Measurements from ENCODE around the gene SLC8B1. TPM values are rescaled to one million over a fixed set of nuclear protein-coding genes. Genes with fewer than 3 reads are reported as not detected.

Gene SLC8B1
- total RNA-seq, 1 experiment from 2014 or later, result 30.9 TPM

DNA sequence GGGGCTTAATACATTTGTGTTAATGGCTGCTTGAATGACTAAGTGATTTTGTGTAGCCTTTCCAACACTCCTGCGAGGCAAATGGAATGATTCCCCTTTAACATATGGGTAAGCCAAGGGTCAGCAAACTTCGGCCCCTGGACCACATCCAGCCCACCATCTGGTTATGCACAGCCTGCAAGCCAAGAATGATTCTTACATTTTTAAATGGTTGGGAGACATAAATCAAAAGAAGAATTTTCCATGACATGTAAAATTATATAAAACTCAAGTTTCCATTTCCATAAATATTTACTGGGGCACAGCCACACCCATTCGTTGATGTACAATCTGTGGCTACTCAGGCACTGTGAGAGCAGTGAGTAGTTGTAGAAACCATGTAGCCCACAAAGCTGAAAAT is 9.0 kb downstream of the SLC8B1 start (continued):
- TF ChIP-seq EZH2phosphoT487 (IDR thresholded peaks at IDR 0.05; ENCODE audit: borderline replicate concordance) (no peak), POLR2AphosphoS5 (IDR thresholded peaks at IDR 0.05; ENCODE audit: low read depth, low read length) (no peak), SIN3A (IDR thresholded peaks at IDR 0.05; ENCODE audit: low read depth) (no peak)
- TF ChIP-seq, protein P1, sequence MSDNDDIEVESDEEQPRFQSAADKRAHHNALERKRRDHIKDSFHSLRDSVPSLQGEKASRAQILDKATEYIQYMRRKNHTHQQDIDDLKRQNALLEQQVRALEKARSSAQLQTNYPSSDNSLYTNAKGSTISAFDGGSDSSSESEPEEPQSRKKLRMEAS (IDR thresholded peaks at IDR 0.05), result no peak

DNA sequence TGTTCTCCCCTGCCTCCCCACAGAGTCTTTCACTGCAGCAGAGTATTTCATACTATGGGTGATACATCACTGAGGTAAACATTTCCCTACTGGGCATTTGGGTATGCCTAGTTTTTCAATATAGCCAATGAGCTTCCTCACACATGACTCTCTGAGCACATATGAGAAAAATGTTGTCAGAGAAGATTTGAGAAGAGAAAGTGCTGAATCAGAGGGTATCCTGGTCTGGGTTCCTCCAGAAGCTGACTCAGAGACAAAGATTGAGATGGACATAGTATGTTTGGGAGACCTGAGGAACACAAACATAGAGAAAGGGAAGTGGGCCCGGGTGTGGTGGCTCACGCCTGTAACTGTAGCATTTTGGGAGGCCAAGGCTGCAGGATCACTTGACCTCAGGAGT is 12.6 kb downstream of the SLC8B1 start:
- H3K4me2 ChIP-seq (ENCODE audit: low read length), result no peak overlapping the region
- no peaks in the 10 kb centered on the region for H4K20me1 ChIP-seq (ENCODE audit: insufficient read depth)
- H3K9me3 ChIP-seq (ENCODE audit: control insufficient read depth in 1 of 2, insufficient read depth in 1 of 2, low read depth in 1 of 2, low read length in 2 of 2), result no peaks in the 10 kb centered on the region
- TF ChIP-seq FOSL1 (IDR thresholded peaks at IDR 0.05; ENCODE audit: low read depth) (no peak), RAD21 (IDR thresholded peaks at IDR 0.05; ENCODE audit: low read depth) (no peak), CEBPB (IDR thresholded peaks at IDR 0.05; ENCODE audit: low read depth) (no peak), ZFX (IDR thresholded peaks at IDR 0.05) (no peak), EGR1 (IDR thresholded peaks at IDR 0.05; ENCODE audit: low read depth) (no peak)
- TF ChIP-seq, protein P2, sequence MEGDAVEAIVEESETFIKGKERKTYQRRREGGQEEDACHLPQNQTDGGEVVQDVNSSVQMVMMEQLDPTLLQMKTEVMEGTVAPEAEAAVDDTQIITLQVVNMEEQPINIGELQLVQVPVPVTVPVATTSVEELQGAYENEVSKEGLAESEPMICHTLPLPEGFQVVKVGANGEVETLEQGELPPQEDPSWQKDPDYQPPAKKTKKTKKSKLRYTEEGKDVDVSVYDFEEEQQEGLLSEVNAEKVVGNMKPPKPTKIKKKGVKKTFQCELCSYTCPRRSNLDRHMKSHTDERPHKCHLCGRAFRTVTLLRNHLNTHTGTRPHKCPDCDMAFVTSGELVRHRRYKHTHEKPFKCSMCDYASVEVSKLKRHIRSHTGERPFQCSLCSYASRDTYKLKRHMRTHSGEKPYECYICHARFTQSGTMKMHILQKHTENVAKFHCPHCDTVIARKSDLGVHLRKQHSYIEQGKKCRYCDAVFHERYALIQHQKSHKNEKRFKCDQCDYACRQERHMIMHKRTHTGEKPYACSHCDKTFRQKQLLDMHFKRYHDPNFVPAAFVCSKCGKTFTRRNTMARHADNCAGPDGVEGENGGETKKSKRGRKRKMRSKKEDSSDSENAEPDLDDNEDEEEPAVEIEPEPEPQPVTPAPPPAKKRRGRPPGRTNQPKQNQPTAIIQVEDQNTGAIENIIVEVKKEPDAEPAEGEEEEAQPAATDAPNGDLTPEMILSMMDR (IDR thresholded peaks at IDR 0.05 in 2 of 3, conservative IDR thresholded peaks at IDR 0.05 in 1 of 3; ENCODE audit: borderline replicate concordance in 1 of 3, insufficient read depth in 1 of 3, low read depth in 2 of 3, low read length in 2 of 3), result no peak
- TF ChIP-seq, protein P3, sequence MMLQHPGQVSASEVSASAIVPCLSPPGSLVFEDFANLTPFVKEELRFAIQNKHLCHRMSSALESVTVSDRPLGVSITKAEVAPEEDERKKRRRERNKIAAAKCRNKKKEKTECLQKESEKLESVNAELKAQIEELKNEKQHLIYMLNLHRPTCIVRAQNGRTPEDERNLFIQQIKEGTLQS (IDR thresholded peaks at IDR 0.05), result no peak
- no peak overlapping the region for H3K4me3 ChIP-seq (replicated peaks in 1 of 2; ENCODE audit: low read depth in 1 of 2, low read length in 2 of 2)
- CTCF ChIA-PET, result no interaction called here
- H3K27ac ChIP-seq (ENCODE audit: low read depth, low read length), result no peak overlapping the region
- no TSS peak for BruUV-seq (replicated peaks)
- H3K79me2 ChIP-seq (ENCODE audit: insufficient read depth, low read length), result no peaks in the 10 kb centered on the region; the same call in 1 of the 2 replicates
- H3K9me2 ChIP-seq (ENCODE audit: insufficient read depth), result no peaks in the 10 kb centered on the region
- RAD21 ChIA-PET (ENCODE audit: low non-redundant PET in 1 of 2, low total read pairs in 2 of 2, uncharacterized antibody in 2 of 2, unreplicated experiment in 2 of 2), result no interaction called here
- intact Hi-C loops (cut with micrococcal nuclease), result no loop called here
- H3K36me3 ChIP-seq (ENCODE audit: control insufficient read depth in 1 of 2, insufficient read depth in 2 of 2, low read length in 2 of 2), result peaks cover 18 to 19% of the 10 kb centered on the region in 2 experiments
- POLR2A ChIA-PET, result no interaction called here
- H3K9ac ChIP-seq (ENCODE audit: low read length), result no peak overlapping the region
- DNase-seq (ENCODE audit: low read depth, low spot score) (no peak), ATAC-seq (no peak)
- H3K4me1 ChIP-seq (ENCODE audit: control insufficient read depth in 1 of 2, insufficient read depth in 2 of 2, low read length in 2 of 2), result no peaks in the 10 kb centered on the region
- H3K27me3 ChIP-seq (ENCODE audit: insufficient read depth, low read length), result no peaks in the 10 kb centered on the region
- H2AFZ ChIP-seq (ENCODE audit: low read depth, low read length, poor library complexity, severe bottlenecking), result no peak overlapping the region
